Activated naive CD8-positive, alpha-beta T cell treated with anti-CD3 and anti-CD28 coated beads for 36 hours (primary cell): ENCODE results near the gene AKAP6. TPM values are rescaled to one million over a fixed set of nuclear protein-coding genes. Genes with fewer than 3 reads are reported as not detected.

Experiments used
- DNase-seq: peaks from one replicate; pipeline ENCODE4 v3.0.0; 2021
- H3K27ac Mint-ChIP-seq: one replicate; pipeline ENCODE4 v1.8.0; 2022; ENCODE audit warnings: mild to moderate bottlenecking, moderate library complexity, mixed read lengths
- H3K27me3 Mint-ChIP-seq: one replicate; pipeline ENCODE4 v1.8.0; 2022; ENCODE audit warnings: mild to moderate bottlenecking, mixed read lengths
- H3K36me3 Mint-ChIP-seq: one replicate; pipeline ENCODE4 v1.8.0; 2021; ENCODE audit warnings: mild to moderate bottlenecking, mixed read lengths
- H3K4me1 Mint-ChIP-seq: one replicate; pipeline ENCODE4 v1.8.0; 2021; ENCODE audit warnings: mixed read lengths
- H3K4me3 Mint-ChIP-seq: one replicate; pipeline ENCODE4 v1.8.0; 2022; ENCODE audit warnings: mild to moderate bottlenecking, moderate library complexity, mixed read lengths
- H3K9me3 Mint-ChIP-seq: one replicate; pipeline ENCODE4 v1.8.0; 2022; ENCODE audit warnings: mixed read lengths
- total RNA-seq, 2 experiments: library from RNA; stranded (reverse); gene quantifications; one replicate each; pipeline ENCODE4 v1.2.3, GENCODE V29; 2021

The AKAP6 gene
- total RNA-seq, 2 experiments from 2014 or later, result 1.3 to 2.1 TPM

- Mint-ChIP-seq H3K9me3 (peaks cover 2% of the 10 kb centered on the region), H3K36me3 (no peaks in the 10 kb centered on the region), H3K4me1 (no peaks in the 10 kb centered on the region)
Observed at GRCh38 chr14:32514236-32514635, 185.1 kb downstream of the AKAP6 start.

GRCh38 chr14:32514681-32515080 is 185.6 kb downstream of the AKAP6 start:
- Mint-ChIP-seq H3K27me3 (peaks cover 4% of the 10 kb centered on the region), H3K36me3 (no peaks in the 10 kb centered on the region), H3K27ac (no peak overlapping the region), H3K4me3 (no peak overlapping the region), H3K4me1 (no peaks in the 10 kb centered on the region), H3K9me3 (peaks cover 2% of the 10 kb centered on the region)
- no peak for DNase-seq

More at GRCh38 chr14:32514236-32514635, 185.1 kb downstream of the AKAP6 start:
- Mint-ChIP-seq H3K27me3 (peaks cover 4% of the 10 kb centered on the region), H3K4me3 (no peak overlapping the region), H3K27ac (no peak overlapping the region)
- DNase-seq, result no peak

GRCh38 chr14:32524609-32525375 is 195.7 kb downstream of the AKAP6 start:
- H3K4me1 Mint-ChIP-seq, result no peaks in the 10 kb centered on the region
- no peak overlapping the region for H3K4me3 Mint-ChIP-seq
- no peaks in the 10 kb centered on the region for H3K27me3 Mint-ChIP-seq
- DNase-seq, result no peak
- no peaks in the 10 kb centered on the region for H3K36me3 Mint-ChIP-seq
- H3K27ac Mint-ChIP-seq, result no peak overlapping the region
- H3K9me3 Mint-ChIP-seq, result peaks cover 5% of the 10 kb centered on the region

GRCh38 chr14:32525591-32525990 is 196.5 kb downstream of the AKAP6 start:
- H3K4me1 Mint-ChIP-seq, result no peaks in the 10 kb centered on the region
- H3K36me3 Mint-ChIP-seq, result no peaks in the 10 kb centered on the region
- H3K9me3 Mint-ChIP-seq, result peaks cover 4% of the 10 kb centered on the region
- no peak overlapping the region for H3K4me3 Mint-ChIP-seq
- H3K27me3 Mint-ChIP-seq, result peaks cover 3% of the 10 kb centered on the region
- no peak overlapping the region for H3K27ac Mint-ChIP-seq
- DNase-seq, result no peak

GRCh38 chr14:32530800-32531199 is 201.7 kb downstream of the AKAP6 start:
- Mint-ChIP-seq H3K4me1 (no peaks in the 10 kb centered on the region), H3K9me3 (no peaks in the 10 kb centered on the region), H3K27me3 (peaks cover 3% of the 10 kb centered on the region), H3K36me3 (no peaks in the 10 kb centered on the region), H3K27ac (no peak overlapping the region), H3K4me3 (no peak overlapping the region)
- no peak for DNase-seq

GRCh38 chr14:32531942-32532515 is 202.9 kb downstream of the AKAP6 start:
- no peak overlapping the region for H3K27ac Mint-ChIP-seq

GRCh38 chr14:32534145-32534544 is 205.0 kb downstream of the AKAP6 start:
- H3K27ac Mint-ChIP-seq, result no peak overlapping the region

More at GRCh38 chr14:32531942-32532515, 202.9 kb downstream of the AKAP6 start:
- no peaks in the 10 kb centered on the region for H3K9me3 Mint-ChIP-seq
- no peak overlapping the region for H3K4me3 Mint-ChIP-seq
- no peak for DNase-seq
- no peaks in the 10 kb centered on the region for H3K36me3 Mint-ChIP-seq
- no peaks in the 10 kb centered on the region for H3K4me1 Mint-ChIP-seq
- peaks cover 3% of the 10 kb centered on the region for H3K27me3 Mint-ChIP-seq

GRCh38 chr14:32536175-32536574 is 207.1 kb downstream of the AKAP6 start:
- H3K4me1 Mint-ChIP-seq, result no peaks in the 10 kb centered on the region
- H3K9me3 Mint-ChIP-seq, result no peaks in the 10 kb centered on the region
- no peaks in the 10 kb centered on the region for H3K27me3 Mint-ChIP-seq
- DNase-seq, result no peak
- no peaks in the 10 kb centered on the region for H3K36me3 Mint-ChIP-seq
- no peak overlapping the region for H3K27ac Mint-ChIP-seq
- H3K4me3 Mint-ChIP-seq, result no peak overlapping the region

More at GRCh38 chr14:32534145-32534544, 205.0 kb downstream of the AKAP6 start:
- Mint-ChIP-seq H3K36me3 (no peaks in the 10 kb centered on the region), H3K4me3 (no peak overlapping the region), H3K27me3 (peaks cover 3% of the 10 kb centered on the region), H3K9me3 (no peaks in the 10 kb centered on the region), H3K4me1 (no peaks in the 10 kb centered on the region)
- DNase-seq, result no peak

- H3K27me3 Mint-ChIP-seq, result no peaks in the 10 kb centered on the region
- H3K4me3 Mint-ChIP-seq, result no peak overlapping the region
- no peak overlapping the region for H3K27ac Mint-ChIP-seq
- no peaks in the 10 kb centered on the region for H3K36me3 Mint-ChIP-seq
- no peaks in the 10 kb centered on the region for H3K4me1 Mint-ChIP-seq
- no peak for DNase-seq
- no peaks in the 10 kb centered on the region for H3K9me3 Mint-ChIP-seq
Observed at GRCh38 chr14:32537166-32537565, 208.1 kb downstream of the AKAP6 start.

GRCh38 chr14:32542507-32542906 is 213.4 kb downstream of the AKAP6 start:
- Mint-ChIP-seq H3K9me3 (no peaks in the 10 kb centered on the region), H3K27me3 (no peaks in the 10 kb centered on the region), H3K27ac (no peak overlapping the region), H3K36me3 (no peaks in the 10 kb centered on the region), H3K4me1 (no peaks in the 10 kb centered on the region), H3K4me3 (no peak overlapping the region)
- DNase-seq, result no peak

- Mint-ChIP-seq H3K27me3 (no peaks in the 10 kb centered on the region), H3K4me1 (no peaks in the 10 kb centered on the region), H3K27ac (no peak overlapping the region), H3K36me3 (no peaks in the 10 kb centered on the region), H3K4me3 (no peak overlapping the region), H3K9me3 (no peaks in the 10 kb centered on the region)
- DNase-seq, result no peak
Observed at GRCh38 chr14:32545095-32545494, 216.0 kb downstream of the AKAP6 start.

- no peak for DNase-seq
- Mint-ChIP-seq H3K27ac (no peak overlapping the region), H3K4me3 (no peak overlapping the region), H3K4me1 (no peaks in the 10 kb centered on the region), H3K36me3 (no peaks in the 10 kb centered on the region), H3K27me3 (no peaks in the 10 kb centered on the region), H3K9me3 (no peaks in the 10 kb centered on the region)
Observed at GRCh38 chr14:32545506-32546210, 216.6 kb downstream of the AKAP6 start.

GRCh38 chr14:32546246-32546645 is 217.1 kb downstream of the AKAP6 start:
- H3K4me1 Mint-ChIP-seq, result no peaks in the 10 kb centered on the region
- H3K36me3 Mint-ChIP-seq, result no peaks in the 10 kb centered on the region

GRCh38 chr14:32552766-32553165 is 223.7 kb downstream of the AKAP6 start:
- no peak for DNase-seq
- Mint-ChIP-seq H3K4me3 (no peak overlapping the region), H3K9me3 (no peaks in the 10 kb centered on the region), H3K36me3 (no peaks in the 10 kb centered on the region), H3K27me3 (no peaks in the 10 kb centered on the region), H3K27ac (no peak overlapping the region), H3K4me1 (no peaks in the 10 kb centered on the region)

More at GRCh38 chr14:32546246-32546645, 217.1 kb downstream of the AKAP6 start:
- DNase-seq, result no peak
- no peaks in the 10 kb centered on the region for H3K27me3 Mint-ChIP-seq
- H3K9me3 Mint-ChIP-seq, result no peaks in the 10 kb centered on the region
- no peak overlapping the region for H3K27ac Mint-ChIP-seq
- H3K4me3 Mint-ChIP-seq, result no peak overlapping the region

GRCh38 chr14:32559048-32559447 is 229.9 kb downstream of the AKAP6 start:
- Mint-ChIP-seq H3K4me3 (no peak overlapping the region), H3K9me3 (no peaks in the 10 kb centered on the region), H3K4me1 (no peaks in the 10 kb centered on the region), H3K27ac (no peak overlapping the region), H3K27me3 (no peaks in the 10 kb centered on the region), H3K36me3 (no peaks in the 10 kb centered on the region)
- no peak for DNase-seq
